IPS-18c (cell line): ENCODE measurements around the gene PSMD11.

Experiments used
- H3K4me3 ChIP-seq: 2 replicates; pipeline ENCODE4 v1.7.0; 2013; ENCODE audit warnings: low read depth, mild to moderate bottlenecking, low read length, moderate library complexity; ENCODE audit not compliant: insufficient read depth
- H3K9me3 ChIP-seq: one replicate; pipeline ENCODE4 v1.6.1; 2013; ENCODE audit warnings: mild to moderate bottlenecking, low read length, moderate library complexity; ENCODE audit not compliant: control insufficient read depth, insufficient read depth

The PSMD11 gene

DNA sequence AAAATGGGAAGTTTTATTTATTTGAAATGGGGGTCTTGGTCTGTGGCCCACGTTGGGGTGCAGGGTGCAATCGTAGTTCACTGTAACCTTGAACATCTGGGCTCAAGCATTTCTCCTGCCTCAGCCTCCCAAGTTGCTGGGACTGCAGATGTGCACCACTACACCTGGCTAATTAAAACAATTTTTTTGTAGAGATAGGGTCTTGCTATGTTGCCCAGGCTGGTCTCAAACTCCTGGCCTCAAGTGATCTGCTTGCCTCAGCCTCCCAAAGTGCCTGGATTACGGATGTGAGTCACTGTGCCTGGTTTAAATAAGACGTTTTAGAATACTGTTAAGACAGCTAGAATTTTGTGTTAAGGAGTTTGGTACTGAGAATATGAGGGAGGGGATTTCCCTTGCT is 15.7 kb downstream of the PSMD11 start:
- no peak overlapping the region for H3K4me3 ChIP-seq
- no peaks in the 10 kb centered on the region for H3K9me3 ChIP-seq

DNA sequence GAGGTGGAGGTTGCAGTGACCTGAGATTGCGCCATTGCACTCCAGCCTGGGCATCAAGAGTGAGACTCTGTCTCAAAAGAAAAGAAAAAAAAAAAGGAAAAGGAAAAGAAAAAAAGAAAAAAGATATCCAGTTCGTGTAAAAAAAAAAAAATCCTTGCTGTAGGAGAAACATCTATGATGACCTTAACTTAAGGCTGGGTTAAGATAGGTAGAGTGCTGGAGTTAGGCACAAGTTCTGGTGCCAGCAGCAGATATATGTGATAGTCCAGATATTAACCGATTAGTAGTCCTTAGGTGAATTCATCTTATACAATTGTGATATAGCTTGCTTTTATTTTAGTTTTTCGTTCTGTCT is 17.2 kb downstream of the PSMD11 start:
- H3K9me3 ChIP-seq: no peaks in the 10 kb centered on the region
- H3K4me3 ChIP-seq: no peak overlapping the region

DNA sequence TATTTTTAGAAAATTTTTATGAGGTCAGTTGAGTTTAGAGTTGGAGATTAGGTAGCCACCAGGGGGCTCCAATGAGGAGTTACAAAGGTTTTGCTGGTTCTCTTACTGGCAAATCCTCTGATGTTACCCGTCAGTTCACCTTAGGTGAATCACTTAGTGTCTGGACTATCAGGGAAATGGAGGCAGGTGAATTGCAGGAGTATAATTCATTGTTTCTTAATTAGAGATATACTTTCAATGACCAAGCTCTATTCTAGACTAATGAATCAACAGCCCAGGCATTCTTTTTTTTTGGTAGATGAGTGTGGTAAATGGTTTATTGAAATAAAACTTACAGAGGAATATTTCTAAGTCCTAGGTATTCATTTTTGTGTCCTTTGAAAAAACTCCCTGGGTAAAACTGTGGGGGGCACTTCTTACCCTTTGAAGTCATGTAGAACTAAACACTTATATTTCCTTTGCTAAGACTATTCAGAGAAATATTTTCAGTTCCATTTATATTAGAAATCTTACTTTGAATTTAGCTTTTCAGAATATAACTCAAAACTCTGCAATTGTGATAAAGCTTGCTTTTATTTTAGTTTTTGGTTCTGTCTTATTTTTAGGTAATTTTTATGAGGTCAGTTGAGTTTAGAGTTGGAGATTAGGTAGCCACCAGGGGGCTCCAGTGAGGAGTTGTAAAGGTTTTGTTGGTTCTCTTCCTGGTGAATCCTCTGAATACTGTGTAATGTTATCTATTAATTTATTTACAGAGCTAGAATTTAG is 17.7 kb downstream of the PSMD11 start:
- H3K9me3 ChIP-seq: no peaks in the 10 kb centered on the region
- no peak overlapping the region for H3K4me3 ChIP-seq

DNA sequence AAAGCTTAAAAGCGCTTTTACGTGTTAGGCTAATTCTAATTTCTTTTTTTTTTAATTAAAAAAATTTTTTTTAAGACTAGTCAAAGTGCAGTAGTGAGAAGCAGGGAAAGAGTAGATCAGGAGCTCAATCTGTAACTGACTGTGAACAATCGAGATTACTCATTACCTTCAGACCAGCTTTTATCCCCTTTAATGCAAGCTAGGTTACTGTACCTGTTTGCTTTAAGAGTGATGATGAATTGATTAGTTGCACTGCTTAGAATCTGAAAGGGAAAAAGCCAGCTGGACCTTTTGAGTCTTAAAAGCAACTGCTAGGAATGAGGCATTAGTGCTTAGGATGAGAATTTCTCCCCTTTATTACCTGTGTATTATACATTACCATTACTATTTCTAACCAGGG is 19.0 kb downstream of the PSMD11 start:
- Histone ChIP-seq H3K4me3 (no peak overlapping the region), H3K9me3 (no peaks in the 10 kb centered on the region)

DNA sequence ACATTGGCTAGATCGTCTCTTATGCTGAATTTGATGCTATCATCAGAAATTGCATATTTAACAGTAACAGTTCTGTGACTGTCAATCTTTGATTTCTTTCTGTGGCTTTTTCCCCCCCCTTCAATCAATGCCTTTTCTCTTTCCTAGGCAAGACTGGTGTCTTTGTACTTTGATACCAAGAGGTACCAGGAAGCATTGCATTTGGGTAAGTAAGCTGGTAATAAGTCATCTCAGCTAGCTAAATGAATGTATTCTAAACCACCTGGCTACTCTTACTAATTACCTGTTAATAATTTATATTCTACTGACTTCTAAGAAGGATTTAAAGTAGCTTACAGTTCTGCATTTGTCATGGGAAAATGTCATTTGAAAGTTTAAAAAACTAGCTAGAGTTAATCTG is 20.1 kb downstream of the PSMD11 start:
- Histone ChIP-seq H3K9me3 (no peaks in the 10 kb centered on the region), H3K4me3 (no peak overlapping the region)

DNA sequence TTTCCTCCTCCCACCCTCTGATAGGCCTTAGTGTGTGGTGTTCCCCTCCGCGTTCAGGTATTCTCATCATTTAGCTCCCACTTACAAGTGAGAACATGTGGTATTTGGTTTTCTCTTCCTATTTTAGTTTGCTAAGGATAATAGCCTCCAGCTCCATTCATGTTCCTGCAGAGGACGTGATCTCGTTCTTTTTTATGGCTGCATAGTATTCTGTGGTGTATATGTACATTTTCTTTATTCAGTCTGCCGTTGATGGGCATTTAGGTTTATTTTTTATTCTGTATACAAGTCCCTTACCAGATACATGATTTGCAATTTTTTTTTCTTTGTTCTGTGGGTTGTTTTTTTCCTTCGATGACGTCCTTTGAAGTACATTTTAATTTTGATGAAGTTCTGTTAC is 23.6 kb downstream of the PSMD11 start:
- no peak overlapping the region for H3K4me3 ChIP-seq
- H3K9me3 ChIP-seq: no peaks in the 10 kb centered on the region

DNA sequence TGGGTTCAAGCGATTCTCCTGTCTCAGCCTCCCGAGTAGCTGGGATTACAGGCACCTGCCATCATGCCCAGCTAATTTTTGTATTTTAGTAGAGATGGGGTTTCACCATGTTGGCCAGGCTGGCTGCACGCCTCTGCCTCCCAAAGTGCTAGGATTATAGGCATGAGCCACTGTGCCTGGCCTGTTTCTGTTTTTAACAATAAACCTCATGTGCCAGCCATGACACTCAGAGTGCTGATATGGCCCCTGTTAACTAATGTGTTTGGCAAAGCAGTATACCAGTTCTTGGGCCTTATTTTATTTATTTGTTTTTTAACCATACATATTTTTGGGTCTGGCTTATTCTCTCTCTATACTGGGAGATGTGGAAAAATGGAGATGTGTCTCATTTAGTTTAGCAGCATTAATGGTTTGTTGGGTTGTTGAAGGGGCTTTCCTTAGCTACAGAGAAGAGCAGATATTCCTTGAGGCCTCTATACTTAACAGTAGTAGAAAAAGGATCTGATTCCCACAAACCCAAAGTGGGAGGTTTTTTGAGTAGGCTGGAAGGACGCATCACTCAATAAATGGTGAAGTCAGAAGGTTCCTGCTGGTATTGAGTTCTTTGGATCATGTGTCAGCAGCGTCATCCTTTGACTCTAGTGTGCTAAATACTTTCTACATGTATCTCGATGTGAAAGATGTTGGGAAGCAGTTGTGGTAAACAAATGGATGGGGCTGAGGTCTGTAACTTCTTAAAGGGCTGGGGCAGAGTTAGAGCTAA is 26.3 kb downstream of the PSMD11 start:
- Histone ChIP-seq H3K4me3 (no peak overlapping the region), H3K9me3 (no peaks in the 10 kb centered on the region)

DNA sequence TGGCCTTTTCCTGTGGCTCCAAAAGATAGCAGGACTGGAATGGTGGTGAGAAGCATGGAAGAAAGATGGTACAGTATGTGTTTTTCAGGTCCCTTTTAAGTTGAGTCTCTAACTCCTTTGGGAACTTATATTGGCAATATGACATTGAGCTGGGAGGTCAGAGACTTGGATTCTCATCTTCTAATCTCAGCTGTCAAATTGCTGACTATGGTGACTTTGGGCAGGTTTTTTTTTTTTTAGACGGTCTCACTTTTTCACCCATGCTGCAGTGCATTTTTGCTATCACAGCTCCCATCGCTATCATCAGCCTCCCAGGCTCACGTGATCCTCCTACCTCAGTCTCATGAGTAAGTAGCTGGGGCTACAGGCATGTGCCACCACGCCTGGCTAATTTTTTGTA is 27.3 kb downstream of the PSMD11 start:
- Histone ChIP-seq H3K4me3 (no peak overlapping the region), H3K9me3 (no peaks in the 10 kb centered on the region)

DNA sequence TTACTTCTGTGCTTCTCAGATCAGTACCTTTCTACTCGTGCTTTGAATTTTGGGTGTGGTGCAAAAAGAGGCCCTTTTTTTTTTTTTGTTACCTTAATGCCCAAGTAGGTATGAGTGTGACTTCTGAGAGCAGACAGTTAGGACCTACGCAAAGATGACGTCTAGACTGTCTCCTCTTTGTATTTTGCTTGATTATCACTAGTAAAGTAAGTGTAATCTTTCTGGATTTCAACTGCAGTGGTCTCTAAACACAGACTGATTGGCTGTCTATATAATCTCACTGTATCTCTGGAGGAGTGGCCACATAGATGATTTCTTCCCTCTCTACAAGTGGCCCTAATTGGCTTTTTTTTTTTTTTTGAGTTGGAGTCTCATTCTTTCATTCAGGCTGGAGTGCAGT is 30.9 kb downstream of the PSMD11 start:
- H3K9me3 ChIP-seq: no peaks in the 10 kb centered on the region
- no peak overlapping the region for H3K4me3 ChIP-seq

DNA sequence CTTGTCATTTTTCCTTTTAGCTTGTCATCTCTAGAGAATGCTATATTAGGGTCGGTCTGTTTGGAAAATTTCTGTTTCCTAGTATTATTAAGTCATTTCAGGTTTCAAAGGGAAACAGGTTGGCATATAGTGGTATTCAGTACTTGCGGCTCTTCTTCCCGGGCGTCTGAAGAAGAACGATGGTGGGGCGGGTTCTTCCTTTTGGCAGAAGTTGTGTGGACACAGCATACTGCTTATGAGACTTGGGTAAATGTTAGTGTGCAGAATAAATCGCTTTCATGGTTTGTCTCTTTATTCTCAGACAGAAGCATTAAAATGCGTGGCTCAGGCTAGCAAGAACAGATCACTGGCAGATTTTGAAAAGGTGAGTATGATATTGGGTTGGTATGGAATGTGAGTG is 32.9 kb downstream of the PSMD11 start:
- Histone ChIP-seq H3K9me3 (no peaks in the 10 kb centered on the region), H3K4me3 (no peak overlapping the region)

DNA sequence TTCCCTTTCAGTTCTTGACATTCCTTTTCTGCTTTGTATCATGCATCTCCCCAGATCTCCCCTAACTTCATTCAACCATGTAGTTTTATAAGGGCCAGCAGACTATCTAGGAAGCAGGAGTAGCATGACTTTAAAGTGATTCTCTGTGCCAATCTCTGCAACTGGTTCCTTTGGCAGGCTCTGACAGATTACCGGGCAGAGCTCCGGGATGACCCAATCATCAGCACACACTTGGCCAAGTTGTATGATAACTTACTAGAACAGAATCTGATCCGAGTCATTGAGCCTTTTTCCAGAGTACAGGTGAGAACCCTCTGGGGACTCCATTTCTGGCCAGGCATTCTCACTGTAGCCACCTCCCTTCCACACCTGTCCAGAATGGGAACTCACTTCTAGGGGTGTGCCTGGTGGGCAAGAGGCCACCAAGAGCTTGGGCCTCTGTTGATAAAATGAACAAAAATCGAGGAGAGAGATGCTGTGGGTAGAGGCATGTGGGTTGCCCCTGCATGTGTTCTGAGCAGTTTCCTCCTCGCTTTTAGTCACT is 34.8 kb downstream of the PSMD11 start:
- Histone ChIP-seq H3K4me3 (no peak overlapping the region), H3K9me3 (no peaks in the 10 kb centered on the region)

DNA sequence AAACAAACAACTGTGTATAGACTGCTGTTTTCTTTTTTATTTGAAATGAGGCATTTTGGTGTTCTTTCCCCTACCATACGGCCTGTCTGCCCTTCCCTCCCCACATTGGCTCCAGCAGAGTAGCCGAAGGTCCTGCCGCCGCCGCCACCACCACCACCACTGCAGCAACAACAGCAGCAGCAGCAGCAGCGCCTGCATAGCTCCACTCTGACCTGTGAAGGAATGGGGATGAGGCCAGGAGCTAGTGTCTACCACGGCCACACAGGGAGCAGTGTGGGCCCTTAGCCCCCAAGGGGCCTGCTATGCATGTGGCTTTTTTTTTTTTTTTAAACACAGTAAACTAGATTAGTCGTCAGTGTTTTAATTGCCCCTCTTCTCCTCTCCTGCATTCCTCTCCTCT is 36.9 kb downstream of the PSMD11 start:
- Histone ChIP-seq H3K9me3 (no peaks in the 10 kb centered on the region), H3K4me3 (no peak overlapping the region)

DNA sequence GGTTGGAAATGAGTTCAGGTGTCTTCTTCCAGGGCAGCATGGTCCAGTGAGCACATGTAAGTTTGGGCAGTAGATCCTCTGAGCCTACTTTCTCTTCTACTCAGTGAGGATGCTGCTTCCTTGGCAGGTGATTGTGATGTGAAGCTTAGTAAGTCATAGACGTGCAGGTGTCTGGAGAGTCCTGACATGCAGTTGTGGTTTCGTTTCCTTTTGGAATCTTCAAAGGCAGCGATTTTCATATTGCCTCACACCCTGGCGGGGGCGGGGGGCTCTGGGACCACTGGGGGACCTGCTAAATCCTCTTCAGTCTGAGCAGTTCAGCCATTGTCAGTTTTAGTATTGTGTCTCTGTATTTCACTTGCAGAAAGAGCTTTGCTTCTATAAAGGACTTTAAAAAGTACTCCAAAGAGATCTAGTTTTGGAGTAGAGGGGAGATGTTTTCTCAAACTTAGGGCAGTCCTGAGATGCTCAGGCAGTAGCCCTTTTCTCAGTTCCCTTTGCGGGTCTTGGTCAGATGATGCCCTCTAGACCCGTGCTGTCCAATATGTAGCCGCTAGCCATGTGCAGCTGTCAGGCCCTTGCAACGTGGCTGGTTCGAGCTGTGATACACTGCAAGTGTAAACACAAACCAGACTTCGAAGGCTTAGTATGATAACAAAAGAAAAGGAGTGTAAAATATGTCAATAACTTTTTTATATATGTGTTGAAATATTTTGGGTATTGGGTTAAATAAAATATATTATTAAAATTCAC is 38.4 kb downstream of the PSMD11 start:
- Histone ChIP-seq H3K9me3 (no peaks in the 10 kb centered on the region), H3K4me3 (no peak overlapping the region)

DNA sequence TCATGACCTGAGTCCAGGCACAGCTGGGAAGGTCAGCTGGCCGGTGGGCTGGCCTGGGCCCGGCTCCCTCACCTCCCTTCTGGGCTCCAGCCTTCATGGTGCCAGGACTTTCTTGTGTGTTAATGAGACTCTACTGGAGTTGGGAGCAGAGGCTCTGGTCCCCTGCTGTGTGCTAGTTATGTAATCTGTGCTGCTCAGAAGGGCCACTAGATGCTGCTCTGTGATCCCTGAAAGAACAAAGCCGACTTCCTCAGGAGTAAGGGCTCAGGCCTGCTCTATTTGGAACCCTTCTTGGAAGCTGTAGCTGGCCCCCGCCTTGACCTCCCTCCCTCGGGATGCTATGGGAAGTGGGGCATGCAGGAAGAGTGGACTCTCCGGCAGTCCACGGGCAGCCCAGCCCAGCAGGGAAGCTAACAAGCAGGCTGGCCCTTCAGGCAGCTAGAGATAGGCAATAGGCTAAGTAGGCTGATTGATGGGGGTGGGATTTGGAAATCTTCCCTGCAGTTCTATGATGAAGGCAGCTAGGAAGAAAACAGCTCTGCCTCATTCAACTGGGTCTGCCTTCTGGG is 39.2 kb downstream of the PSMD11 start:
- H3K9me3 ChIP-seq: no peaks in the 10 kb centered on the region
- H3K4me3 ChIP-seq: peak overlapping the region; percentile 15

DNA sequence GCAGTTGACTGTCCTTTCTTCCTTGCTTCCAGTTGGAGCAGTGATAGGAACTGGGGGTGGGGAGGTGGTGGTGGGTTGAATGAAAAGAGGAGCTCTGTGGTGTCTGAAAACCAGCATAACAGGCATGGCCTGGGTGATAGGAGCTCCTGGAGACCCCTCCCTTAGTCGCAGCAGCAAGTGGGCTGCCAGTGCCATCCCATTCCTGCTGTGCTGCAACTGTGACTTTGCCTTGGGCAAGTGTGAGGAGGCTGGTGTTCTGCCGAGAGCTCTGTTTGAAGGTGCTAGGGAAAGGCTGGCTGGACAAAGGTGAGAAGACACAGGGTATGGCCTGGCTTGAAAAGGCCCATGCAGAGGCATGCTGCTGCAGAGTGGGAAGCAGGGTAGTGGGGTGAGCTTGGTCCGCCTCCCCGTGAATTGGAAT is 39.7 kb downstream of the PSMD11 start:
- Histone ChIP-seq H3K9me3 (no peaks in the 10 kb centered on the region), H3K4me3 (peak overlapping the region; percentile 15)

DNA sequence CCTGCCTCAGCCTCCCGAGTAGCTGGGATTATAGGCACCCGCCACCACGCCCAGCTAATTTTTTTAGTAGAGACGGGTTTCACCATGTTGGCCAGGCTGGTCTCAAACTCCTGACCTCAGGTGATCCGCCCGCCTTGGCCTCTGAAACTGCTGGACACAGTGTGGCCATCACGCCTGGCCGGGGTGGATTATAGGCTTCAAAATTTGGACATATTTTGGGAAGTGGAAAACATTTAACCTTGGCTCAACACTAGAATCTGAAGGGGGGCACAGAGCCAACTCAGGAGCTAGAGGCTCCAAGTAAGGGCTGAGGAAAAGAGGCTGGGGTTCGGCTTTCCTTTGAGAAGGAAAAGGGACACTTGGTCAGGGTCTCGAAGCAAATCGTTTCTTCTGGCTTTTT is 40.3 kb downstream of the PSMD11 start:
- H3K4me3 ChIP-seq: no peak overlapping the region
- H3K9me3 ChIP-seq: no peaks in the 10 kb centered on the region

DNA sequence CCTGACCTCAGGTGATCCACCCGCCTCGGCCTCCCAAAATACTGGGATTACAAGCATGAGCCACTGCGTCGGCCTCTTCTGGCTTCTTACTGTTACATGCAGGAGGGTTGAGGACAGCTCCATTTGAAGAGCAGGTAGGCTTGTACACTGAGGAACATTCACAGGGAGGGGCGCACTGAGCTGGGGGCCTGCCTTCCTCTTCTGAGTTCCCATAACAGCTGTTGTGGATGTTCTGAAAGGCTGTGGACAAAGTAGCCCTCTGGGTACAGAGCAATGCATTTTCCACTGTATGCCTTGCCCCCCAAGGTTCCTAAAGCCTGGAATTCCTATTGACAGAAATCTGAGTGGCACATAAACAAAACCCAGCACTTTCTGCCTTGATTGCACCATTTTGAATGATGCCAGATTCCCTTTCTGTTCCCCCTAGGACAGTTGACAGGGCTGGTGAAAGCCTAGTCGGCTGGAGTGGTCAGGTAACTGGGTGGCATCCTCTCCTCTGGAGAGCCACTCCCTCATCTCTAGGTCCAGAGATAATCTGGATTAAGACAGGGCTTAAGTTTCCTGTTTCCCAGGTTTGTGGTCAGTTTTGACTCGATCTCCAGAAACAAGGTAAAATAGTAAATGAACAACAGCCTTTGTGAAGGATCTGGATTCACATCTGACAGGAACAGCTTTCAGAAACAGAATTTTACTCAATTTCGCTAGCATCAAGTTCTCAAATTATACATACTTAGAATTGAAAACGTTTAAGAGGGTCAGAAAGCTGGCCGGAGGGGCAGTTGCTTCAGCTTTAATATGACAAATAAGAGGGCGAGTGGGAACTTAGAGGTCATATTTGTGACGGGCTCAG is 41.2 kb downstream of the PSMD11 start:
- Histone ChIP-seq H3K9me3 (no peaks in the 10 kb centered on the region), H3K4me3 (no peak overlapping the region; the same call in 1 of the 2 replicates)
